Measurements from ENCODE around the gene TMEM61.
"Not testable (repeated sequence)": the region's sequence is repeated elsewhere in the genome, so short reads cannot be mapped to it uniquely, and the experiment has no call there.

The TMEM61 gene

DNA sequence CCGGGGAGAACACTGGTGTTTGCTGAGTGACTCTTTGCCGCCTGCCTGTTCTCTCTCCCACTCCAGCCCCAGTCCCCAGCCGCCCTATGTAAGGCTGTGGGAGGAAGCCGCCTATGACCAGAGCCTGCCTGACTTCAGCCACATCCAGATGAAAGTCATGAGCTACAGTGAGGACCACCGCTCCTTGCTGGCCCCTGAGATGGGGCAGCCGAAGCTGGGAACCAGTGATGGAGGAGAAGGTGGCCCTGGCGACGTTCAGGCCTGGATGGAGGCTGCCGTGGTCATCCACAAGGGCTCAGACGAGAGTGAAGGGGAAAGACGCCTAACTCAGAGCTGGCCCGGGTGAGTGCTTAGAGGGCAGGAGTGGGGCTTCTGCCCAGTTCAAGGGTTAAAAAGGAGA is 26.5 kb downstream of the TMEM61 start:
- DNase-seq, result no peak

DNA sequence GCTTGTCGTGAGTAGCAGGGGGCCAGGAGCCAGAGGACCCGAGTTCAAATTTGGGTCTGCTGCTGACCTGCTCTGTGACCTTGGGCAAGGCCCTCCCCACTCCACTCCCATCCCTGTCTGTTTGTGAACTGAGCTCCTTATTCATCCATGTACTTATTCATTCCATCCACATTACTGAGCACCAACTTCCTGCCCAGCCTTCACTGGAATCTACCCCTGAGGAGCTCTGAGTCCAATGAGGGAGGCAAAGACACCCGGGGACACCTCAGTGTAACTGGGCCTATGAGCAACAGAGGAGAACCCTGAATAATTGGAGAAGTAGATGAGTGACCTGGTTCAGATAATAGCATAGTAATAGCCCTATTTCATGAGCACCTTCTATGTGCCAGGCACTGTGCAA is 27.2 kb downstream of the TMEM61 start:
- no peak for DNase-seq

DNA sequence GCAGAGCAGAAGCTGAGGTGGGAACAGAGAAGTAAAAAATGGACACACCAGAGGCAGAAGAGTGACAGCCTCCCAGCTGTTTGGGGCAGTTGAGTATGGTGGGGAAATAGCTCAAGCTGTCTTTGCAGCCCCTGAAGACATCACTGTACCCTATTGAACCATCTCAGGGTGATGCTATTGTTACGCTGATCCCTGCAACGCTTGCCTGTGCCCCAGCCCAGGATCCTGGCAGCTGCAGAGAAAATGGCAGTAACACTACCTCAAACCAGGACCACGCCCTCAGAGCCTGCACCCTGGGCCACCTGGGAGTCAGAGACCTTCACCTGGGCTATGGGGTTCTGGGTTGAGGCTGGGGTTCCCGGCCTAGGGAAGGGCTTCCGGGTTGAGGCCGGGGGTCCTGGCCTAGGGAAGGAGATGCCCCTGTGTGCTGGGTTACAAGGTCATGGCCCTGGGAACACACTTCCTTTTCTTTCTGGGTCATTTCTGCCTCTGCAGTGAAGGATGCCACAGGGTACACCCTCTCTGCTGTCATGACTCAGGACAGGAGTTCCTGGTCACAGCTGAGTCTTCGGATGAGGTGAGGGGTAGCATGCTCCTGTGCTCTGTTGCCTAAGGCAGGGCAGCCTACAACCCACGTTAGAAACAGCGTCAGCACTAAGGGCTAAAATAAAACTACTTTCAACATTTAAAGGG is 29.9 kb downstream of the TMEM61 start:
- DNase-seq, result no peak

DNA sequence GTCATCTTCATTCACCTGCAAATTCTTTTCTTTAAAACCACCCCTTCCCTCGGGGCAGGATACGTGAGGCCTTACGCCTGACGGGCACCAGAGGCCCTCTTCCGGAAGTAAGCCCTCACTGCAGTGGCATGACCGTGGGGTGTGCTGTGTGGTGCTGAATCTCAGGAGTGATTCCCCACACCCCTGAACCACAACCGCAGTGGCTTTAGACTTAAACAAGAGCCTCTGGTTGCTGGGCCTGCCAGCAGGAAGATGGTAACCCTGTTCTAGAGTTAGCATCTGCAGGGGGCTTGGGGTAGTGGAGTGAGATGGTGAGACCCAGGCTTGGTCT is 30.4 kb downstream of the TMEM61 start:
- no peak for DNase-seq

DNA sequence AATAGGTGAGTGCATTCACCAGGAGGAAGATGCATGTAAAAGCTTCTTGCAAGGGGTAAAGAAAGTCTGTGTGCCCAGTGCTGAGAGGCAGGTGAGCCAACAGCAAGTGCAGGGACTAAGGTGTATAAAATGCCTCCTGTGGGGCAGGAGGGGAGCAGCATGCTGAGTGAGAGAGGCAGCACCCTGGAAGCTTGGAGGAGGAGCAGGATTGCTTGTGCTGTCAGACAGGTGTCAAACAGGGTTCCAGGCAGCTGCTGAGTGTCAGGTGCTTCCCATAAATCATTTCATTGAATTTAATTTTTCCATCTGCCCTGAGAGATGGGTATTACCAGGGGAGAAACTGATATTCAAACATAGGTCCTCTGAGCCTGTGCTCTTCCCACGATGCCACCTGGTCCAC is 32.2 kb downstream of the TMEM61 start:
- no peak for DNase-seq

DNA sequence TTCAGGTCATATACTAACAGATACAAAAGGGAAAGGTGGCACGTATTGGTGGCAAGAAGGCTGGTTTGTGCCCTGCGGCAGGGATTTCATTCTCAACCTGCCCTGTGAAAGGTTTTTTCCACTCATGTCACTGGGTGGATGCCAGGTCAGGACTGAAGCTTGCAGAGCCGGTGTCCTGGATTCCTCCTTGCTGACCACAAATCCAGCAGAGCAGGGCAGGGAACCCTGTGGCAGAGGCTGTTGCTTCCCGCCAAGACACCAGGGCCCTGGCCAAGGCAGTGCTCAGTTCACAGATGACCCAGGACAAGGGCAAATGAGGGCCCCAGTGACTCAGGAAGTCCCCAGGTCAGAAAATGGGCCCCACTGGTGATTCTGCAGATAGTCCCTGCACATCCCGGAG is 34.7 kb downstream of the TMEM61 start:
- DNase-seq, result no peak

DNA sequence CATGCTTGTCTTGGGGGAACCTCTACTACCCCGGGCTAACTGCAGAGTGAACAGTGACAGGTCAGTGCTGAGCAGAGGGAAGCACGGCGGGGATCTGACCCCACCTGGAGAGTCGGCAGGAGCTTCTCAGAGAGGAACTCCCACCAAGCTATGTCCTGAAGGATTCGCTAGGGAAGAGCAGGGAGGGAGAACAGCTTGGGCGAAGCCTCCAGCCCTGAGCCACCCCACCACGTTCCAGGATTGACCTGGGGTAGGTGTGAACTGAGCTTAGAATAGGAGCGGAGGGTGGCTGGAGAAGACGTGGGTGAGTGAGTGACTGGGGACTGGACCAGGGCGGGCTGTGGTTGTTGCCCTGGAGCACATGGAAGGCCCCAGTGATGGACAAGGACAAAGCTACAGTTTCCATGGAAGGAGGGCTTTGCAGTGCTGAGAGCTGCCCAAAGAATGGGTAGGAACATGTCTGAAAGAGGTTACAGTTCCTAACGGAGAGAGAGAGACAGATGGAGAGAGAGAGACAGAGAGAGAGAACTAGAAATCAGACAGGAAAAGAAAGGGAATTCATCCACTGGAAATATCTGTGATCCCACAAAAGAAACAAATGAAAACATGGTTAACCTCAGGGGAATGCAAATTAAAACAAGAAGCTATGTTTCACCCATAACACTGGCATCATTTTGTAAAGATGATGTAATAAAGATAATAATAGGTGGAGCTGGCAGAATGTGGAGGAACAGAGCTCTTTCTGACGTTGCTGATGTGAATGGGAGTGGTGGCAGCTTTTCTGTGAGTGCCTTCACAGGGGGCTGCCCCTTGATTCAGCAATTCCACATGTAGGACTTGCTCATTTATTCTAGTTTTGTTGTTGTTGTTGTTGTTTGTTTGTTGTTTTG is 35.5 kb downstream of the TMEM61 start:
- DNase-seq, result no peak

GRCh38 chr1:55018395-55018794 is 38.0 kb downstream of the TMEM61 start:
- DNase-seq, result no peak

DNA sequence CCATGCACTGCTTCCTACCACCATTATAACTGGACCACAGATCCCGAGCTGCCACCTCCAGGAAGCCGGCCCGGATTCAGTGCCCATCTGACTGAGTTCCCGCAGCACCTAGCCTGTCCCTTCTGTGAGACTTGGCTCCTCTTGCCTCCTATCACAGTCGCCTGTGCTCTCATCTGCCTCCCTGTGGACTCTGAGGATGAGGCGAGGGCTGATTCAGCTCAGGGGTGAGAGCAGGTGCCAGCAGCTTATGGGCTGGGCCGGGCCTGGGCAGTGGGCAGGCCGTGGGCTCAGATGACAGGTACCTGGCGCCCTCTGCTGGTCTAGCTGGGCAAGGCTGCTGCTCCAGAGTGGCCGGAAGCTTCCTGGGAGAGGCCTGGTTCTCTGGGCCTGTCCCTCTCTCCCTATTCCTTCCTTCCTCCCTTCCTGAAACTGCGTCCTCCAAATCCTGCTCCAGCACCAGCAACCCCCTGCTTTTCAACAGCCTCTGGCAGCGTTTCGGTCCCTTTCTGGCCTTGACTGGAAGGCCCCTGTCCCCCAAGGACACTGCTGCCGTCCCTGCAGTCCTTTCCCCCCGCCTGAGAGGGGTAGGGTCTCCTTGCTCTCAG is 41.6 kb downstream of the TMEM61 start:
- DNase-seq, result peak; percentile 63

- not testable (repeated sequence) for DNase-seq
Measured at GRCh38 chr1:55024163-55024562, 43.7 kb downstream of the TMEM61 start.

DNA sequence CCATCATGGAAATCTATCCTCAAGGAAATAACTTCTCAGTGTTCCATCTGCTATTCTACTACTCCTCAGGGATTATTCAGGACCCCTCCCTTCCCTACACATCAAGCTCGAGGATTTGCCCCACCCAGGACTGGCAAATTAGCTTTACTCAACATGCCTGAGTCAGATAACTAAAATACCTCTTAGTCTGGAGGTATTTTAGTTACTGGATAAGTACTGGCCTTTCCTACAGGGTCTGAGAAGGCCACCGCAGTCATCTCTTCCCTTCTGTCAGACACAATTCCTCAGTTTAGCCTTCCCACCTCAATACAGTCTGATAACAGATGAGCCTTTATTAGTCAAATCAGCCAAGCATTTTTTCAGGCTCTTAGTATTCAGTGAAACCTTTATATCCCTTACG is 46.3 kb downstream of the TMEM61 start:
- not testable (repeated sequence) for DNase-seq

GRCh38 chr1:55031098-55031497 is 50.7 kb downstream of the TMEM61 start:
- not testable (repeated sequence) for DNase-seq

DNA sequence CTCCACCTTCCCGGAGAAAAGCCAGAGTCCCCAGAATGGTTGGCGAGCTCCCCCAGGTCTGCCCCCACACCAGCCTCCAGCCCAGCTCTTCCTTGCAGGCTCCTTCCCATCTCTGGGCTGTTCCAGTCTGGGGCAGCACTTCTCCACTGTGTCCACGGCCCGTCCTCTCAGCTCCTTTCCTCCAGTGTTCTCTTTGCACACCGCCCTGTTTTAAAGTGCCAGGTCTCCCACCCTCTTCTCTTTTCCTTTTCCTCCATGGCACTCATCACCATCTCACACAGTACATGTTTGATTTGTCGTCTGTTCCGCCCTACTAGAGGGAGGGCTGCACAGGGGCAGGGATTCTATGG is 52.8 kb downstream of the TMEM61 start:
- no peak for DNase-seq

DNA sequence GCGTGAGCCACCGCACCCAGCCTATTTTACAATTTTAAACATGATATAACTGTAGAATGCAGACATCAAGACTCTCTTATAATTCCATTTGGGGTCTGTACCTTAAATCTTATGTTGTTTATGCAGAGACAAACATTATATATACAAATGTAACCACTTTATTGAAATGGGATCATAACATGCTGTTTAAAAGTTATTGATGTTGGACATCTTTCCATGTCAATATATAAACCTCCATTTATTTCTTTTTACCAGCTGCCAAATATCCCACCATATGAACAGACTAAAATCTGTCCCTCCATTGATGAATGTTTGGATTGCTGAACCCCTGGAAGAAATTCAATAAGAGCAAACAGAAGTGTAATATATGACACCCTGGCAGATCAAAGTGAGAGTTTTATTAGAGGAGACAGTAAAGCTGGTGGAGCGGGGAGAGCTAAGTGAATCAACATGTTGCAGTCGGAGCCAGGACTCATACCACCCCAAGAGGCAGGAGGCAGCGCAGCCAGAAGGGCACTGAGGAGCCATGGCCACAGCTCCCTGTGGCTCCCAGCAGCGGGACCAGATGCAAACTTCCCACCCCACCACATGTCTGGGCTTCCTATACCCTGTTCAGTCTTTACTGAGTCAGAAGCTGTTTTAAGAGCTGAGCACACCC is 54.2 kb downstream of the TMEM61 start:
- no peak for DNase-seq

DNA sequence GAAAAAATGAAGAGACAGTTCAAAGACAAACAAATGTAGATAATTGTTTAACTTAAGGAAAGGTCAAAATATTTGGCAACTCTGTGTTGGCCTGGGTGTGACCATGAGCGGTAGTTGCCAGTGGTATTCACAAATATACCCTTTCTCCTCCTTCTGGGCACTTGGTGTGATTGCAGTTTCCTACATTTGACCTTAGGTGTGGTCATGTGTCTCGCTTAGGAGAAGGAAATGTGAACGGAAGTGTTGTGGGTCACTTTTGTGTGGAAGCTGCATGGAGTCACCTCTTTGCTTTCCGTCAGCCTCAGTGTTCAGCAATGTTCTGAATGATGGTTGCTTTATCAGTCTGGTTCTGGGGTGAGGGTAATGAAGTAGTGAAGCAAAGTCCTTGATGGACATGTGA is 55.5 kb downstream of the TMEM61 start:
- DNase-seq, result no peak

- no peak for DNase-seq
Measured at GRCh38 chr1:55037733-55038551, 57.5 kb downstream of the TMEM61 start.

- no peak for DNase-seq
Measured at GRCh38 chr1:55038552-55038838, 58.1 kb downstream of the TMEM61 start.

DNA sequence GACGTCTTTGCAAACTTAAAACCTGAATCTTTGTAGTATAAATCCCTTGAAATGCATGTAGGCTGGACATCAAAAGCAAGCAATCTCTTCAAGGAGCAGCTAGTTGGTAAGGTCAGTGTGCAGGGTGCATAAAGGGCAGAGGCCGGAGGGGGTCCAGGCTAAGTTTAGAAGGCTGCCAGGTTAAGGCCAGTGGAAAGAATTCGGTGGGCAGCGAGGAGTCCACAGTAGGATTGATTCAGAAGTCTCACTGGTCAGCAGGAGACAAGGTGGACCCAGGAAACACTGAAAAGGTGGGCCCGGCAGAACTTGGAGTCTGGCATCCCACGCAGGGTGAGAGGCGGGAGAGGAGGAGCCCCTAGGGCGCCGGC is 58.5 kb downstream of the TMEM61 start:
- DNase-seq, result no peak

DNA sequence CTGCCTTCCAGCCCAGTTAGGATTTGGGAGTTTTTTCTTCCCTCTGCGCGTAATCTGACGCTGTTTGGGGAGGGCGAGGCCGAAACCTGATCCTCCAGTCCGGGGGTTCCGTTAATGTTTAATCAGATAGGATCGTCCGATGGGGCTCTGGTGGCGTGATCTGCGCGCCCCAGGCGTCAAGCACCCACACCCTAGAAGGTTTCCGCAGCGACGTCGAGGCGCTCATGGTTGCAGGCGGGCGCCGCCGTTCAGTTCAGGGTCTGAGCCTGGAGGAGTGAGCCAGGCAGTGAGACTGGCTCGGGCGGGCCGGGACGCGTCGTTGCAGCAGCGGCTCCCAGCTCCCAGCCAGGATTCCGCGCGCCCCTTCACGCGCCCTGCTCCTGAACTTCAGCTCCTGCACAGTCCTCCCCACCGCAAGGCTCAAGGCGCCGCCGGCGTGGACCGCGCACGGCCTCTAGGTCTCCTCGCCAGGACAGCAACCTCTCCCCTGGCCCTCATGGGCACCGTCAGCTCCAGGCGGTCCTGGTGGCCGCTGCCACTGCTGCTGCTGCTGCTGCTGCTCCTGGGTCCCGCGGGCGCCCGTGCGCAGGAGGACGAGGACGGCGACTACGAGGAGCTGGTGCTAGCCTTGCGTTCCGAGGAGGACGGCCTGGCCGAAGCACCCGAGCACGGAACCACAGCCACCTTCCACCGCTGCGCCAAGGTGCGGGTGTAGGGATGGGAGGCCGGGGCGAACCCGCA is 59.1 kb downstream of the TMEM61 start, which contains the start of gene PCSK9:
Gene PCSK9, plus strand, starts transcription at position 207 of the 741 bp plus-strand sequence. Its CDS starts 290 bp downstream, at position 497.
- no peak for DNase-seq

DNA sequence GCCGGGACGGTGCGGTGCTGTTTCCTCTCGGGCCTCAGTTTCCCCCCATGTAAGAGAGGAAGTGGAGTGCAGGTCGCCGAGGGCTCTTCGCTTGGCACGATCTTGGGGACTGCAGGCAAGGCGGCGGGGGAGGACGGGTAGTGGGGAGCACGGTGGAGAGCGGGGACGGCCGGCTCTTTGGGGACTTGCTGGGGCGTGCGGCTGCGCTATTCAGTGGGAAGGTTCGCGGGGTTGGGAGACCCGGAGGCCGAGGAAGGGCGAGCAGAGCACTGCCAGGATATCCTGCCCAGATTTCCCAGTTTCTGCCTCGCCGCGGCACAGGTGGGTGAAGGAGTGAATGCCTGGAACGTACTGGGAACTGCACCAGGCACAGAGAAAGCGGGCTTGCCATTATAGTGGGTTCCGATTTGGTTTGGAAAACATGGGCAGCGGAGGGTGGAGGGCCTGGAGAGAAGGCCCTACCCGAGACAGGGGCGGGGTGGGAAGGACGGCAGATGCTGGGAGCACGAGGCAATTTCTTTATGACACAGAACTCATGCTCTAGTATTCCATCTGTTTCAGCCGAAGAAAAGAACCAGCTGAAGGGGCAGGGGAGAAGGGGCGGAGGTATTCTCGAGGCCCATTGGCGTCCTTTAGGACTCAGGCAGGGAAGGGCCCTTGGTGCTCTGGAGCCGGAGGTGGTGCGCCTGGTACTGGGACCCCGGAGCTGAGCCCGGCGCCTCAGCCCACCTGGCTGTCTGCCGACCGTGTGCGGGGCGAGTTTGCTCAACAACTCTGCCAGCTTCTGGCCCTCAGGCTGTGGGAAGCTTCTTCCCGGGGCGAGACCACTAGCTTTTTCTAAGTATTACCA is 59.9 kb downstream of the TMEM61 start:
- no peak for DNase-seq

DNA sequence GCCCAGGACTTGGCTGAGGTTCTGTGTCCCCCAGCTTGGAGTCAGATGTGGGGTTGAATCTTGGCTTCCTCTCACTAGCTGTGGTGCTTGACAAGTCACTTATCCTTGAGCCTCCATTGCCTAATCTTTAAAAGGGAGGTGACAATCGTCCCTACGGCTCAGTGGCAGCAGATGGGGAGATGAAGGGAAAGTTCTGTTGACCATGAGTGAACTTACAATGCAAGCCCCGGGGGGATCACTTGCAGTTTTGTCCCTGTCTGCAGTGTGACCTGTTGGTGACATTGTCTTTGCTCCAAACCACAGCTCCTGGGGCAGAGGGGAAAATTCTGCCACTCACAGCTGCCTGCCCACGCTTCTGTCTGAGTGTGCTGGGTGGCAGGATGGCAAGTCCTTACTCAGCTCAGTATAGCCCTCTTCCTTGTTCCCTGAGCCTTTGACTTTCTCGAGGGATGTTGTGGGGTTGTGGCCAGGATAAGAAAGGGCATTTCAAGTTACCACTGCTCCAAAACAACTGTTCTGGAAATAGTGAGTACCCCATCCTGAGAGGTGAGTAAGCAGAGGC is 60.6 kb downstream of the TMEM61 start:
- DNase-seq, result no peak
